ENCODE measurements around the gene CPNE5. TPM values are rescaled to one million over a fixed set of nuclear protein-coding genes. Genes with fewer than 3 reads are reported as not detected.
"Not testable (repeated sequence)": the region's sequence is repeated elsewhere in the genome, so short reads cannot be mapped to it uniquely, and the experiment has no call there.

The CPNE5 gene
- total and polyA plus RNA-seq, 9 donors, result 1.4 to 22.1 (median 6.2) TPM

DNA sequence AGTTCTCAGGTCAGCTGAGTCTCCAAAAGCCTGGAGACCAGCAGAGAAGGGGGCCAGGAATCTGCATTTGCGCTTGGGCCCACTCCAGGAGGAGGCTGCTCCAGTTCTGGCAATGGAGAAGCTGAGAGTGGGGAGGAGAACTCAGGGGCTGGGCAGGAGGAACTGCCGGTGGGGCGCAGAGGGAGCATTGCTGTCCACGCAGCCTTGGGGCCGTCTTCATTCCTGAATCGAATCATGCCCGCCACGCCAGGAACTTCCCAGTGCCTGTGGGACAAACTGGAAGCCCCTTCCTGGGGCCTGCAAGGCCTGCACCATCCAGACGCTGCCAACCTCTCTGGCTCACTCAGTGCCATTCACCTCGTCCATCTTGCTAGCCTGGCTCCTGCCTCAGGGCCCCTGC is 124.7 kb downstream of the CPNE5 start:
- Histone ChIP-seq H3K36me3 (no peaks in the 10 kb centered on the region), H3K27ac (no peak overlapping the region), H3K4me1 (ENCODE audit: insufficient read depth) (no peaks in the 10 kb centered on the region), H3K27me3 (no peaks in the 10 kb centered on the region), H3K4me3 (no peak overlapping the region), H3K9me3 (no peaks in the 10 kb centered on the region)
- 80 to 86% (median 82%) methylated on average over 10 of the region's 10 CpGs for WGBS, 3 donors
- intact Hi-C loops (cut with DNase I), result no loop called here
- no peak for DNase-seq
- TF ChIP-seq EP300 (IDR thresholded peaks at IDR 0.05) (no peak), CTCF (IDR thresholded peaks at IDR 0.05) (no peak), POLR2A (IDR thresholded peaks at IDR 0.05) (no peak)

DNA sequence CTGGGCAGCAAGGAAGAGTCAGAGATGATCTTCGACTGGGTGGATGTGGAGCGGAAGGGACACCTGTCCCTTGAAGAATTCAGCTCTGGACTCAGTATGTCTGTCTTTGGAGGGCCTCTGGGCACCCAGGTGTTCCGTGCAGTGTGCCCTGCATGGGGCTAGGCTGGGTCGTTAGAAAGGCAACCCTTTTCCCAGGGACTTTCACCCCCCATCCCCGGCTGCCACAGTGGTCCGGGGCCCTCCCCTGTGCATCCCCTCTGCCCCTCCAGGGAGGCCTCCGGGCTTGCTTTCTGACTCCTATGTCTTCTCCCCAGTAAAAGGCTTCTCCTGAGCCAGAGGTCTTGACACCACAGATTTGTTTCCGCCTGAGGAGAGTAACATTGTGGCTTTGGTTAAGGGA is 125.4 kb downstream of the CPNE5 start:
- Histone ChIP-seq H3K4me1 (ENCODE audit: insufficient read depth) (no peaks in the 10 kb centered on the region), H3K27ac (no peak overlapping the region), H3K9me3 (no peaks in the 10 kb centered on the region), H3K4me3 (no peak overlapping the region), H3K27me3 (no peaks in the 10 kb centered on the region), H3K36me3 (no peaks in the 10 kb centered on the region)
- intact Hi-C loops (cut with DNase I), result no loop called here
- no peak for DNase-seq
- TF ChIP-seq EP300 (IDR thresholded peaks at IDR 0.05) (no peak), CTCF (IDR thresholded peaks at IDR 0.05) (no peak), POLR2A (IDR thresholded peaks at IDR 0.05) (no peak)
- WGBS, 3 donors, result 79 to 86% (median 84%) methylated on average over 8 of the region's 8 CpGs

DNA sequence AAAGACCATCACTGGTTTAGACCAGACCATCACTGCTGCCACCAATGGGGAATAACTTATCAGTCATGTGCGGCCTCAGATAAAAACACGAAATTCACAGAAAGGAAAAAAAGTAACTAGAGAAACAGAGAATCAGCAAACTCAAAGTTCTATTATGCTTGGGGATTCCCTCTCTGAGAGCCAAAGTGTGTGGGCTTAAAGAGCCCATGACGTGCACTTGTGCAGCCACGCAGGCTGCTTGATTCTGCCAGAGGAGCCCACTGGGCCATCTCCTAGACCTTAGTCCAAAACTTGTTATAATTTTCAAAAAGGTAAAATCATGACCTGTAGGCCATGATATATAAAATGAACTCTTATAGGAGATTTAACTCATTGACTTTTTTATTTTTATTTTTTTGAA is 126.4 kb downstream of the CPNE5 start:
- WGBS, 3 donors, result 77 to 85% (median 77%) methylated on average over 4 of the region's 4 CpGs
- no peak for DNase-seq
- H3K36me3 ChIP-seq, result no peaks in the 10 kb centered on the region
- no peaks in the 10 kb centered on the region for H3K4me1 ChIP-seq (ENCODE audit: insufficient read depth)
- no peak overlapping the region for H3K4me3 ChIP-seq
- intact Hi-C loops (cut with DNase I), result no loop called here
- TF ChIP-seq EP300 (IDR thresholded peaks at IDR 0.05) (no peak), CTCF (IDR thresholded peaks at IDR 0.05) (no peak), POLR2A (IDR thresholded peaks at IDR 0.05) (no peak)
- no peak overlapping the region for H3K27ac ChIP-seq
- H3K9me3 ChIP-seq, result no peaks in the 10 kb centered on the region
- no peaks in the 10 kb centered on the region for H3K27me3 ChIP-seq

DNA sequence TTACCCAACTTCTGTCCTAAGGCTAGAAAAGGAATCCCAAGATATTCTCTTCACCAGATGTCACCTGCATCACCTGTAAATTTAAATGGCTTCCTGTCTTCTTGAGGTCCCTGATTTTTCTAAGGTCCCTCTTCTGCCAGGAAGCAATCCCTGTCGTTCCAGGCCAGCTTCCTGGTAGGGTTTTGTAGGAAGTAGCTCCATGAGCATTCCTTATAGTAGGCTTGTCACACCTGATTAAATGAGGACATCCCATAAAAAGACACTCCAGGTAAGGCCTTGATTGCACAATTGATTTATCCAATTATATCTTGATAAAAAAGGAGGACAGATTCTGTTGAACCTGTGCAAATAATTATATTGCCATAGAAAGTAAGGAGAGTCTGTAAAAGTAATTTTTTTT is 132.9 kb downstream of the CPNE5 start:
- 62 to 79% (median 73%) methylated on average over 1 of the region's 1 CpG for WGBS, 3 donors
- Histone ChIP-seq H3K9me3 (no peaks in the 10 kb centered on the region), H3K27me3 (no peaks in the 10 kb centered on the region), H3K4me1 (ENCODE audit: insufficient read depth) (no peaks in the 10 kb centered on the region), H3K36me3 (no peaks in the 10 kb centered on the region), H3K27ac (no peak overlapping the region), H3K4me3 (no peak overlapping the region)
- TF ChIP-seq CTCF (IDR thresholded peaks at IDR 0.05), result no peak
- TF ChIP-seq POLR2A (IDR thresholded peaks at IDR 0.05), result no peak
- no peak for TF ChIP-seq EP300 (IDR thresholded peaks at IDR 0.05)
- DNase-seq, result no peak
- intact Hi-C loops (cut with DNase I), result loop anchor here in 1 of 4 donors (2.0 kb wide), 1 partner anchor 52 kb away; no protein-coding TSS in a partner anchor

- H3K27ac ChIP-seq; H3K4me3 ChIP-seq; H3K27me3 ChIP-seq; DNase-seq; H3K4me1 ChIP-seq (ENCODE audit: insufficient read depth); H3K9me3 ChIP-seq; H3K36me3 ChIP-seq; intact Hi-C loops (cut with DNase I): not testable (repeated sequence)
- 50 to 59% (median 56%) methylated on average over 7 of the region's 7 CpGs for WGBS, 3 donors
These were observed 134.2 kb downstream of the CPNE5 start for GRCh38 chr6:36704961-36705577.

Data from ovary (tissue), 9 donors.